Eye (tissue), 1 donor: Measurements from ENCODE around the gene UBL3.
A peak's percentile ranks its signal among the peaks of the same experiment; 100 is the strongest.

ENCODE experiments used
- DNase-seq: peaks from one replicate; pipeline ENCODE4 v3.0.0-alpha.2; 2015

UBL3 gene

DNA sequence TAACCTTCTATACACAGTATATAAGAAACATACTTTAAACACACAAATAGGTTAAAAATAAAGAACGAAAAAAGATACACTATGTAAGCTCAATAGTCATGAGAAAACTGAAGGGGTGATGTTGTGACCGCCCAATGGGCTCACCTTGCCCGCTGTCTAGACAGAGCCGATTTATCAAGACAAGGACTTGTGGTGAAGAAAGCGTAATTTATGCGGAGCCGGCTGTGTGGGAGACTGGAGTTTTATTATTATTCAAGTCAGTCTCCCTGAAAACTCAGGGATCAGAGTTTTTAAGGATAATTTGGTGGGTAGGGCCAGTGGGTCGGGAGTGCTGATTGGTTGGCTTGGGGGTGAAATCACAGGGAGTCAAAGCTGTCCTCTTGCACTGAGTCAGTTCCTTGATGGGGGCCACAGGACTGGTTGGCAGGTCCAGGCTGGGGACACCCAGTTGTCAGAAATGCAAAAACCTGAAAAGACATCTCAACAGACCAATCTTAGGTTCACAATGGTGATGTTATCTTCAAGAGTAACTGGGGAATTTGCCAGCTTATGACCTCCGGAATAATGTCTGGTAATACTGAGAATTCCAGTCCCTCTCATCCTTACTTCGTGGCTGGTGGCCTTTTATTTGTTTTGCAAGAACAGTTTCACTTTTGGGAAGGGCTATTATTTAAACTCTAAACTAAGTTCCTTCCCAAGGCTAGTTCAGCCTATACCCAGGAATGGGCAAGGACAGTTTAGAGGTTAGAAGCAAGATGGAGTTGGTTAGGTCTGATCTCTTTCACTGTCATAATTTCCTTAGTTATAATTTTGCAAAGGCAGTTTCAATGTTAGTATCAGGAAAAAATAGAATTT, 96.6 kb downstream of the UBL3 start:
- DNase-seq, result no peak

DNA sequence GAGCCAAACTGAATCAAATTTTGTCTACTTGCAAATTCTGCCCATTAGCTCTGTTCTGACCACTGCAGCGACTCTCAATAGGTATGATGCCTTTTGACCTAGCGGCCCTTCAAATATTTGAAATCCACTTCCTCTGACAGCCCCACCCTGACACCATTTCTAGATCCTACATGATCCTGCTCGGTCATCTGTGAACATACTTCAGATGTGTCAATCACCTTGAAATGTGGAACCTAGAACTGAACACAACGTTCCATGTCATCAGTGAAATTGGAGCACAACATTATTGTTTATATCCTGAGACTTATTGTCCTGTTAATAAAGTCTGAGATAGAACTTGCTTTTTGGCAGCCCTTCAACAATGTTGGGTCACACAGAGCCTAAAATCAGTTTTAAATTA, 98.2 kb downstream of the UBL3 start:
- no peak for DNase-seq

DNA sequence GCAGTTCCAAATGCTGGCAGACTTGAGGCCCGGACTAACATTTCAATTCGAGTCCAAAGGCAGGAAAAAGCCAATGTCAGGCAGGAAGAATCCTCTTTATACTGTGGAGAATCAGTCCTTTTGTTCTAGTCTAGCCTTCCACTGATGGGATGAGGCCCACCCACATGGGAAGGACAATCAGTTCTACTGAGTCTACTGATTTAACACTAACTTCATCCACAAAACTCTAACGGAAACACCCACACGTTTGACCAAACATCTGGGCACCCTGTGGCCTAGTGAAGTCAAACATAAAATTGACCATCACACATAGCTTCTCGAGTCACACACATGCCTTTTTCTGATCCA, 100.3 kb downstream of the UBL3 start:
- DNase-seq, result no peak

DNA sequence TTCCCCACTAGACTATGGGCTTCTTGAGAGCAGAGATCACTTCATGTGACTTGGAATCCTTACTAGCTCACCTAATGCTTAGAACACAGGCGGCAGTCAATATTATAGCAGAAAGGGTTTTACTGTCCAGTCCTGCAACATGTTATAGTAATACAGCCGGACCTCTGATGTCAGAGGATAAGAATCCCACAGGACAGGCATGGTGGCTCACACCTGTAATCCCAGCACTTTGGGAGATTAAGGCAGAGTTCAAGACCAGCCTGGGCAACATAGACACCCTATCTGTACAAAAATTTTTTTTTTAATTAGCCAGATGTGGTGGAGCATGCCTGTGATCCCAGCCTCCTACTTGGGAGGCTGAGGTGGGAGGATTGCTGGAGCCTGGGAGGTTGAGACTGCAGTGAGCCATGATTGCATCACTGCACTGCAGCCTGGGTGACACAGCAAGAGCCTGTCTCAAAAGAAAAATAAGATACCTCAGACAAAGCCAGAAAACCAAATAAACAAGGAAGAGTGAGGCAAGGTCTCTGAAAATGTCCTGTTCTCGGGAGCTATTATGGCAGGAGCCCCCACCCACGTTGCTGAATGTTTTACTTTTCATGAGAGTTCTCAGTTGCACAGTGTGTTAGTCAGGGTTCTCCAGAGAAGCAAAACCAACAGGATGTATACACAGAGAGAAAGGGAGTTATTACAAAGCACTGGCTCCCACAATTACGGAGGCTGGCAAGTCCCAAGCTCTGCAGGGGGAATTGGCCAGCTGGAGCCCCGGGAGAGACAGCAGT, 100.8 kb downstream of the UBL3 start:
- DNase-seq, result no peak

DNA sequence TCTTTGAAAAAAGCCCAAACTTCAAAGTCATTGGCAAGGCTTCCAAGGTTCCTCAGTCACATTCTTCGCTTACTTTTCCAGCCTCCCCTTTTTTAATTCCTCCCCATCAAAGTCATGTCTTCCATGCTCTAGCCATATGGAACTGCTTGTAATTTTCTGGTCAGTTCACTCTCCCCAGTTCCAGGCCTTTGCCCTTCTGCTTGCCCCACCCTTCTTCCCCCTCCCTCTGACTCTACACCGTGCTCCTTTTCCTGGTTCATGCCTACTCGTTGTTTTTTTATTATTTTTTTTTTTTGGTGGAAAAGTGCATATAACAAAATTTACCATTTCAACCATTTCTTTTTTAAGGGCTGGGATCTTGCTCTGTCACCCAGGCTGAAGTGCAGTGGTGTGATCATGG, 102.3 kb downstream of the UBL3 start:
- DNase-seq, result no peak

DNA sequence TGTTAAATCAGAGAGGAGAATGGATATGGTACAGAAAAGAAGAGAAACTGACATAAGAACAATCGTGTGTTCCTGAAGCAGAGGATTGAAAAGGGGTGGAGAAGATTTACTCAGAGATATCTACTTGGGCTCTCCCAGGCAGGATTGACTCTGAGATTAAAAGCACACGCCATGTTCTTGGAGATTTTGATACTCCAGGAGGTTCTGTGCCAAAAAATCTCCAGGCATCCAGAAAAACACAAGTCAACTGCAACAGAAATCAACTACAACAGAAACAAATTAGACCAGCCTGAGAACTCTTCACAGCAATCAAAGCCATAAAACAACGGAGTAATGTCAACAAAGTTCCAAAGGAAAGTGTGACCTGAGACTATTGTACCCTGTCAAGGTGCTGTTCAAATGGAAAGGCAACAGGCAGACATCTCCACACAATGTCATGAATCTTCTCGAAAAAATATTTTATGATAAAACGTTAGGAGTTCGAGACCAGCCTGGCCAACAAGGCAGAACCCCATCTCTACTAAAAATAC, 104.2 kb downstream of the UBL3 start:
- DNase-seq, result no peak

DNA sequence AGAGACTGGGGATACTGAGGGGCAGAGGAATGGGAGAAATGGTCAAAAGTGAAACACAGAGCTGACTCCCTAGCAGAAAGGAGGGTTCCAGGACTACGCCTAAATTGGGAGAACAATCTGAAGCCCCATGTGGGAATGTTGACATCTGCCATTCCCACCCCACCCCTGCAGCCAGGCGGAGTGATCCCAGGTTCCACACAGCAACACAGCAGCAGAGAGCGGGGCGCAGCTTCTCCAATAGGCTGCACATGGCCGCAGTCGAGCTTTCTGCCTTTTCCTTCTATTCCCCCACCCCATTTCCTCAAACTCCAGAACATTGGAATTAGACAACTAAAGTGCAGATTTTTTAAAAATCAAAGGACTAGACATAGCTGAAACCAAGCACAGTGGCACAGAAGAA, 104.7 kb downstream of the UBL3 start:
- DNase-seq, result no peak

DNA sequence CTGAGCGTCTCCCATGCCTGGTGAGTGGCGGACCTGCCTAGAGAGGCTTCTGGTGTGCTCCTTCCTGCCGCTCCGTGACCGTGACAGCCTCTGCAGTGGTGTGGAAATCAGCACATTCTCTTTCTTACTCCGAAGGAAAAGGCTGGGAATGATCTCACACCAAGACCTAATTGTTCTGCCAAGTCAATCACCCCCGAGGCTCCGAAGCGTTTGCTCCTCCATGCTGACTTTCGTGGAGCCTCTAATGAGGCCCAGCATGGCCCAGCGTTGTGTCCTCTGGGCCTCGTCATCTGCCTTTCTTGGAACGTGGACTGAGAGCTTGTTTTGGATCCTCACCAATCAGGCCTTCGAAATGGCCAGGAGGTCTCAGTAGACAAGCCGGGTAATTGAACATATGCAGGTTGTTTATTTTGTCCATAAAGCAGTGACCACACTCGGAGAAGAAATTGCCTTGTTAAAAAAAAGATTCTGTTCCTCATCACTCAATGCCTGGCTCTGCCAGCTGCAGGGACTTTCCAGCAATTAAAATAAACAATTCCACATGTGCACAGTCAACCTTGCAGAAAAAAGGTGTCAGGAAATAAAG, 107.1 kb downstream of the UBL3 start:
- peak; percentile 74 for DNase-seq

DNA sequence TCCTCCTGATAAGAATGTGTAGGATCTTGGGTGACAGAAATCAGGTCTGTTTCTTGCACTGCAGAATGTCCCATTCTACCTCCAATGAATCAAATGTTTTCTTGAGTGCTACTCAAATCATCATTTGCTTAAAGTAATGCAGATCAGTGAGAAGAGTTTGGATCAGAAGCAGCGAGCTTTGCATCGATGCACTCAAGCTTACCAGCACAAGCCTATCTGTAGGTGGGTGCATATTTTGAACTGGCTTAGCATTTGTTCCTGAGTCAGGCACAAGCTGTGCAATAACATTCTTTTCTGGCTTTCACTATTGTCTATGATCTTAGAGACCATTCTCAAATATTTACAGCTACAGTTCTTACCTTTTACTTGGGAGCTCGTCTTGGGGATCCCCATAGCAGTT, 109.5 kb downstream of the UBL3 start:
- DNase-seq, result no peak

DNA sequence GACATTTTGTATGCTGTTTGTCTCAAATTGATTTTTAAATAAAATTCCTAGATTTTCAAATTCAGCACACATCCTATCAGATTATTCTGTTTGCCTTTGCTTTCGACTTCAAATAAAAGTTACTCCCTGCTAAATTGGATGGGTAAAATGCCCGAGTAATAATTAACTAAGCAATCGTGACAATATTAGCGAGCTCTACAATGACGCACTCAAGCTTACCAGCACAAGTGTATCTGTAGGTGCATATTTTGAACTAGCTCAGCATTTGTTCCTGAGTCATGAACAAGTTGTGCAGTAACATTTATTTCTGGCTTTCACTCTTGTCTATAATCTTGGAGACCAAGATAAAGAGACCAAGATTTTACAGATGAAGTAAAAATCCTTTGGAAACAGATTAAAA, 113.4 kb downstream of the UBL3 start:
- DNase-seq, result no peak

DNA sequence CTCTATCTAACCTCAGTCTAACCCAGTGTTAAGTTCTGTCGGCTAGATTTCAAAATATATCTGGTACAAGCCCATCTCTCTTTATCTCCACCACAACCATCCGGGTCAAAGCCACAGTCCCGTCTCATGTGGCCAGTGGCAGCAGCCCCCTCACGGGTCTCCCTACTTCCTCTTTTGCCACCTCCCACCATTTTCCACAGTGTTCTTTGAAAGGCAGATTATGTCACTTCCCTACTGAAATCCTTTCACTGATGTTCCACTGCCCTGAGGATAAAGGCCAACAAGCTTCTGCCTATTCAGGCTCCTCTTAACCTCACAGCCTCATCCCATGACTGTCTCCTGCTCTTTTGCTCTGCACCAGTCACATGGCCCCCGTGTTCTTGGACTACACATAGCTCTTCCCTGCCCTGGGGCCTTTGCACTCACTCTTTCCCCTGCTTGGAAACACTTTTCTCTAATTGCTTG, 117.2 kb downstream of the UBL3 start:
- DNase-seq, result no peak

DNA sequence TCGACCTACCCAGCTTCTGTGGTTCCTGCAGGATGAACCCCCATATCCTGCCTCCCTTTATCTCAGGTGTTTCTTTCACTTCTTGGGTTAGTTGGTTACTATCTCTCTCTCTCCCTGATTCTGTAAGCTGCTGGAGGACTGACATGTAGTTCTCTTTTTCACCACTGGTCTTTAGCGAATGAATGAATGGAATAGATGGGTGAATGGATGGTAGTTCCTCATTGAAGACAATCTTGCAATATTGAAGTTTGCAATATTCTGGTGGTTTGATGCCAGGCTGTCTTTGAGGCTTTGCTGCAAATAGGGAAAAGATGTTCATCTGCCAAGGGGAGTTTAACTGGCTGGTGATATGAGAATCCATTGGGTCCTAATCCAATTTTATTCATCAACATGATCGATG, 120.2 kb downstream of the UBL3 start:
- no peak for DNase-seq

DNA sequence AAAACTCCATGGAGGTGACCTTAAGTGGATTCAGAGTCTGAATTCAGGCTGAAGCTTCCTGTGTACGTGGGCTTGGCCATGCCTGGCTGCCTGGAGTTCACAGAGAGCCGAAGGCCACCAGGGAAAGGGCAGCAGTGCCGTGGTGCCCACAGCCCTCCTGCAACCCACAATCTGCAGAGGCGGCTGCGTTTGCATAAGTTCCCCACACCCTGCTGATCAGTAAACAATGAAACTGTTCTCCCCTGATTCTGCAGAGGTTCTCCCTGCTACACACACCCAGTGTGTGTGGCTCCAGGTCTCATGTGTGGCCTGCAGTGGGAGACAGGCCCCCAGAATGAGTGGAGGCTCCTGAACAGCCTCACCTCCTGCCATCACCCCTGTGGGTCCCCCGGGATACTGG, 128.0 kb downstream of the UBL3 start:
- no peak for DNase-seq

DNA sequence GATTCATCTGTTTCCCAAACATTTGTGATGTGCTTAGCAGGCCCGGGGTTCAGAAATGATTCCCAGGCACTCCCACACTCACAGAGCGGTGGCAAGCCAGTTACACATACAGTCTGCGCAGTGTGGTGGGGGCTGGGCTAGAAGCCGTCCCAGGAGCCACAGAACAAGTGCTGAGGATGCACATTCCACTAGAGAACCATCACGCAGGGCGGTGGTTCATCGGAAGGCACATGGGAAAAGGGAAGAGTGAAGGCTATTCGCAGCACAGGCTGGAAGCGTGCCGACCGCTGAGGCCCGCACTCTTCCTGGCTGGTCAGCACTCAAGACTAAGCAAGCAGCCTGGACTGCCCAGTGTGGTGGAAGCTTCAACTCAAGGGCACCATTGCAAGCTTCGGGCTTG, 128.7 kb downstream of the UBL3 start:
- DNase-seq, result no peak

DNA sequence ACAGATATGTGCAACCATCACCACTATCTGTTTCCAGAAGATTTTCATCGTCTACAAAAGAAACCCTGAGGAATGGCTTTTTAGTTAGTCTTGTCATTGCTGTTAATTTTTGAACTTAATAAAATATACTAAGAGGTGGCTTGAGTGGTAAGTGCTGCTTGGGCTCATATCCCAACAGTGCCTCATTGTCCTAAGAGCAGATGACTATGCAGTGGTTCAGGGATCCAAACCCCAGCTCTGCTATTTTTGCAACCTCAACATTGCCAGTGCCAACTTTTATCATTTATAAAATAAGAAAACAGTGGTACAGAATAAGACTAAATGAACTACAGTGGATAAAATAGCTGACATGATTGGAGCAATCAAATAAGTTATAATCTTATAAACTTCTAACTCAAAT, 131.7 kb downstream of the UBL3 start:
- DNase-seq, result no peak

DNA sequence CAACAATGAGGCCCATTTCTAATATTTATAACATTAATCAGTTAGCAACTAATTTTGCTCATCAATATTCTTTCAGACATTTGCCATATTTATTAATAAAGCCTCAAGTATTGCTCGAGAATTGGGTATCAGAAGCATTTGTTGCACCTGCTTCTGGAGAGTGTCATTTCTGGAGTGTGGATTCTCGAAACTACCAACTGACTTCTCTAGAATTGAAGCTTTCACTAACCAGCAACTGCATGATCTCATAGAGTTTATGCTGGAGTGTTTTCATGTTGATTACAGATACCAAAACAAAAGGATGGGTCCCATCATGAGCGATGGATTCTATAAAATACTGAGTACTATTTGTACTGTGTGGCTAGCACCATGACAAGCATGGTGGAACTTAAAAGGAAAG, 133.9 kb downstream of the UBL3 start:
- DNase-seq, result no peak
